Activated CD8-positive, alpha-beta memory T cell treated with anti-CD3 and anti-CD28 coated beads, Interleukin-2, amount 10 ng/mL, durations not matched to agents 7 days and 5 days (primary cell): ENCODE measurements around the gene ST8SIA1. TPM values are rescaled to one million over a fixed set of nuclear protein-coding genes. Genes with fewer than 3 reads are reported as not detected.

ENCODE experiments used
- ATAC-seq: fragments of 150-1000 bp; cut with Tn5 transposase; one replicate; pipeline ENCODE4 v1.10.0; 2021; ENCODE audit warnings: moderate library complexity
- CTCF ChIA-PET: fragments of 350-600 bp; sonication (Branson Sonifier 250); formaldehyde crosslinking; loops from one replicate; lab custom pipeline; 2021; ENCODE audit warnings: antibody characterized with exemption; lab: Charles Lee
- DNase-seq: peaks from one replicate; pipeline ENCODE4 v3.0.0-alpha.2; 2020
- H3K27ac Mint-ChIP-seq: one replicate; pipeline ENCODE4 v1.8.0; 2021; ENCODE audit warnings: mild to moderate bottlenecking, mixed read lengths
- H3K27me3 Mint-ChIP-seq: one replicate; pipeline ENCODE4 v1.8.0; 2021; ENCODE audit warnings: mixed read lengths
- H3K36me3 Mint-ChIP-seq: one replicate; pipeline ENCODE4 v1.8.0; 2021; ENCODE audit warnings: mild to moderate bottlenecking, mixed read lengths
- H3K4me1 Mint-ChIP-seq: one replicate; pipeline ENCODE4 v1.8.0; 2021; ENCODE audit warnings: mixed read lengths
- H3K4me3 Mint-ChIP-seq: one replicate; pipeline ENCODE4 v1.8.0; 2021; ENCODE audit warnings: mild to moderate bottlenecking, moderate library complexity, mixed read lengths
- H3K9me3 Mint-ChIP-seq: one replicate; pipeline ENCODE4 v1.8.0; 2022; ENCODE audit warnings: low read depth, mixed read lengths
- total RNA-seq, 2 experiments: library from RNA; stranded (reverse); gene quantifications; one replicate each; pipeline ENCODE4 v1.2.3, GENCODE V29; 2021

ST8SIA1 gene
- total RNA-seq, 2 experiments from 2014 or later = 2.7 to 4.6 TPM

DNA sequence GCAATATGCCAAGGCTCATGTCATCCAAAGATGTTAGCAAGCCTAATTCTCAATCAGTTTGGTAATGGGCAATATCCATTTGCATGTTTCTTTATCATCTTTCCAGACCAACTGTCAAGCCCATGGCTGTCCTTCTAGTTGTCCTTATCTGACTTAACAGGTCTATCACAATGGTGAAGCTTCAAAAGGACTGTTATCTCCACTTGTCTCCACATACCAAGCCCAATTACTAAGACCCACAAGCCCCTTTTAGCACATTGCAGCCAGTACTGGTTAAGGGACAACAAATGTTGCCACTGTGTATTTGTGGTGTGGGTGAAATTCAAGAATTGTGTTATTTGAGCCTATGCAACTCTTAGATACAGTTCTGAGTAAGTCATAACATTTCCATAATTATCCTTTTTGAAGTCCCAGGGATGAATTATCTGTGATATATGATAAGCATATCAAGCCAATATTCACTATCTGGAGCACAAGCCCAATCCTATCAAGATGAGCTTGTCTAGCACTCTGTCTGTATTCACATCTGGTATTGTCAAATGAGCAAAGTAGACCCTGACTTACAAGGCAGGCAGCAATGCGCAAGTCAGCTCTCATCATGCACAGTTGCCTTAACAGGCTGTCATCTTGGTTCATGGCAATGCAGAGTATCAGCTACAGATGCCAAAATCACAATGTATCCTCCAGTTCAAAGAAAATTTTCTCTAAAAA is 19.3 kb upstream of the ST8SIA1 start:
- H3K9me3 Mint-ChIP-seq = no peaks in the 10 kb centered on the region
- no peaks in the 10 kb centered on the region for H3K4me1 Mint-ChIP-seq
- no peaks in the 10 kb centered on the region for H3K27me3 Mint-ChIP-seq
- peaks cover 1% of the 10 kb centered on the region for H3K36me3 Mint-ChIP-seq
- no peak overlapping the region for H3K27ac Mint-ChIP-seq
- DNase-seq (no peak), ATAC-seq (no peak)
- CTCF ChIA-PET = no interaction called here
- H3K4me3 Mint-ChIP-seq = no peak overlapping the region

- no peak overlapping the region for H3K27ac Mint-ChIP-seq
- no peak overlapping the region for H3K4me3 Mint-ChIP-seq
- peaks cover 1% of the 10 kb centered on the region for H3K36me3 Mint-ChIP-seq
- DNase-seq = no peak
- H3K27me3 Mint-ChIP-seq = no peaks in the 10 kb centered on the region
- H3K9me3 Mint-ChIP-seq = no peaks in the 10 kb centered on the region
- no peaks in the 10 kb centered on the region for H3K4me1 Mint-ChIP-seq
- CTCF ChIA-PET = no interaction called here
- no peak for ATAC-seq
These were observed 16.4 kb upstream of the ST8SIA1 start for GRCh38 chr12:22350886-22351285.

DNA sequence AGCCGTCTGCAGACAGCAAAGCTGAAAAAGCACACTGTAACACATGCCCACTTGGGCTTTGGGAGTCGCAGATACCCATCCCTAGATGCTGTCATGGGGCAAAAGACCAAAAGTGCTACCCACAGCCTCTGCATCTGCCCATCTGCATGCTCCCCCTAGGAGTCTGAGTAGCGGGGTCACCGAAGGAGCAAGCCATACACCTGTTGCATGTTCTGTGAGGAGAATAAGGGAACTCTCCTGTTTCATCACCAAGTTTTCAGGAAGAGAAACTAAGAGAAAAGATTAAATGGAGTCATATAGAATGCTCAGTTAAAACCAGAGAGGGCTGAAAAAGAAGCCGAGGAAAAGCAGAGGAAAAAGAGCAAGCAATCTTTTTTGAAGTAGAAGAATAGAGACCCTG is 13.7 kb upstream of the ST8SIA1 start:
- H3K27me3 Mint-ChIP-seq = no peaks in the 10 kb centered on the region
- no peak overlapping the region for H3K4me3 Mint-ChIP-seq

DNA sequence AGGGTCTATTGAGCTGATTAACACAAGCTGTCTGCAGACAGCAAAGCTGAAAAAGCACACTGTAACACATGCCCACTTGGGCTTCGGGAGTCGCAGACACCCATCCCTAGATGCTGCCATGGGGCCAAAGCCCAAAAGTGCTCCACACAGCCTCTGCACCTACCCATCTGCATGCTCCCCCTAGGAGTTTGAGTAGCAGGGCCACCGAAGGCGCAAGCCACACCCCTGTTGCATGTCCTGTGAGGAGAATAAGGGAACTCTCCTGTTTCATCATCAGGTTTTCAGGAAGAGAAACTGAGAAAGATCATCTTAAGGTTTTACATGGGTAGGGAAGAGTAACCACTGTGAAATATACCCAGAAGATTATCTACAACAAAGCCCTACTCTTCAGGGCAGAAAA is 5.6 kb upstream of the ST8SIA1 start:
- Mint-ChIP-seq H3K9me3 (peaks cover 3% of the 10 kb centered on the region), H3K4me1 (peaks cover 11% of the 10 kb centered on the region)
- CTCF ChIA-PET = no interaction called here

More for the DNA sequence above, 13.7 kb upstream of the ST8SIA1 start:
- Mint-ChIP-seq H3K36me3 (peaks cover 1% of the 10 kb centered on the region), H3K9me3 (no peaks in the 10 kb centered on the region), H3K4me1 (no peaks in the 10 kb centered on the region), H3K27ac (no peak overlapping the region)
- ATAC-seq = no peak
- CTCF ChIA-PET = no interaction called here
- DNase-seq = no peak

GRCh38 chr12:22339691-22340090 is 5.2 kb upstream of the ST8SIA1 start:
- CTCF ChIA-PET = interaction anchor here (1.4 kb wide), 1 partner anchor 104 kb away, joined by 4 read pairs; no protein-coding TSS in a partner anchor
- Mint-ChIP-seq H3K9me3 (peaks cover 3% of the 10 kb centered on the region), H3K4me1 (peaks cover 11% of the 10 kb centered on the region), H3K27me3 (no peaks in the 10 kb centered on the region), H3K4me3 (no peak overlapping the region), H3K27ac (no peak overlapping the region), H3K36me3 (no peaks in the 10 kb centered on the region)
- no peak for ATAC-seq
- no peak for DNase-seq

More for the DNA sequence above, 5.6 kb upstream of the ST8SIA1 start:
- DNase-seq (no peak), ATAC-seq (no peak)
- Mint-ChIP-seq H3K27ac (no peak overlapping the region), H3K36me3 (no peaks in the 10 kb centered on the region), H3K27me3 (no peaks in the 10 kb centered on the region), H3K4me3 (no peak overlapping the region)

GRCh38 chr12:22335794-22336166 is 1.3 kb upstream of the ST8SIA1 start:
- peak overlapping the region; percentile 82 for H3K27ac Mint-ChIP-seq

GRCh38 chr12:22333713-22334409 is 646 bp downstream of the ST8SIA1 start:
- Mint-ChIP-seq H3K9me3 (no peaks in the 10 kb centered on the region), H3K4me1 (peaks cover 26% of the 10 kb centered on the region), H3K4me3 (peak overlapping the region; percentile 88), H3K36me3 (no peaks in the 10 kb centered on the region), H3K27ac (no peak overlapping the region), H3K27me3 (peaks cover 13% of the 10 kb centered on the region)
- ATAC-seq (no peak), DNase-seq (no peak)
- CTCF ChIA-PET = interaction anchor here (1.2 to 2.0 kb wide), 2 partner anchors 66 to 76 kb away, joined by 3 to 16 read pairs; no protein-coding TSS in a partner anchor

More at GRCh38 chr12:22335794-22336166, 1.3 kb upstream of the ST8SIA1 start:
- ATAC-seq = no peak
- Mint-ChIP-seq H3K36me3 (no peaks in the 10 kb centered on the region), H3K9me3 (no peaks in the 10 kb centered on the region), H3K4me3 (peak overlapping the region; percentile 88), H3K27me3 (peaks cover 13% of the 10 kb centered on the region), H3K4me1 (peaks cover 26% of the 10 kb centered on the region)
- CTCF ChIA-PET = interaction anchor here (0.7 to 2.0 kb wide), 31 partner anchors 20 to 638 kb away, joined by 3 to 16 read pairs (median 4); no protein-coding TSS in a partner anchor
- DNase-seq = no peak

DNA sequence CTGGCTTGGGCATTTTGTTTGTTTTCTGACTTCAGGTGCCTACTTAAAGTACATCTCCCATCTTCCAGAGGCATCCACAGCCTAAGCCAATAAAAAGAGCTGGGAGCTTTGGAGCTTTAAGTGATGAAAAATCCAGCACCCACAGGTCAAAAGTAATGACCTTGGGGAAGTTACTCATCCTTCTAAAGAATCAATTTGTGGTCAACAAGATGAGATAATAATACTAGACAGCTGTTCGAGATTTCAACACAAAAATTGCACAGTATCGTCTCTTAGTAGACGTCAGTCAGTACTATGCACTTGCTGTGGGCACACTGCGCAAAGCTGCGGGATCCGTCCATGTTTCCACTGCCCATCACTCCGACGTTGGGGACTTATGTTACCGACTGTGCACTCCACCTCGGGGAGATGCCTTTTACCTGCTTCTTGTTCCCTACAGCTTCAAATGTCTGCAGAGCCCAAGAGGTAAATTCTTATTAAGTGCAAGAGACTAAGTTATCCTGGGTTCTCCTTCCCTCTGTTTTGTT is 1.3 kb downstream of the ST8SIA1 start:
- CTCF ChIA-PET = interaction anchor here (1.2 kb wide), 1 partner anchor 66 kb away, joined by 3 read pairs; no protein-coding TSS in a partner anchor
- H3K4me3 Mint-ChIP-seq = peak overlapping the region; percentile 88
- H3K27ac Mint-ChIP-seq = peak overlapping the region; percentile 3
- H3K36me3 Mint-ChIP-seq = no peaks in the 10 kb centered on the region
- peaks cover 13% of the 10 kb centered on the region for H3K27me3 Mint-ChIP-seq
- DNase-seq = no peak
- no peak for ATAC-seq
- H3K9me3 Mint-ChIP-seq = no peaks in the 10 kb centered on the region
- peaks cover 28% of the 10 kb centered on the region for H3K4me1 Mint-ChIP-seq

DNA sequence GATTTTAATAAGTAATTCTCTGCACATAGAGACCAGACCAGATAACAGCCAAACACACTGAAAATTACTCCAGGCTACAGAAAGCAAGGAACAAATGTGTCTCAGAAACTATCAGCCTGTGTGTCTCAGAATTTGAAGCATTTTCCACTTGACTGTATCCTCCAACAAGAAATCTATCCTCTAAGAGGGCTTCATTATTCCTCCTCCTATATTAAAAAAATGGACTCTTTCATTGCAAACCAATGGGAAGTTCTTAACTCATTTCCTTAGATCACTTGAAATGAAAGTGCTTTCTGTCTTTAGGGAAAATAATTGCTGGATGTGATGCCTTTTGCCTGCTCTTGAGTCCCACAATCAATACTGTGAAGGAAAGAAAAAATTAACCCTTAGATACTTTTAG is 2.3 kb downstream of the ST8SIA1 start:
- DNase-seq (no peak), ATAC-seq (no peak)
- H3K4me3 Mint-ChIP-seq = peak overlapping the region; percentile 4
- H3K36me3 Mint-ChIP-seq = no peaks in the 10 kb centered on the region
- no peaks in the 10 kb centered on the region for H3K9me3 Mint-ChIP-seq
- peaks cover 13% of the 10 kb centered on the region for H3K27me3 Mint-ChIP-seq
- peaks cover 28% of the 10 kb centered on the region for H3K4me1 Mint-ChIP-seq
- CTCF ChIA-PET = no interaction called here
- no peak overlapping the region for H3K27ac Mint-ChIP-seq

- H3K36me3 Mint-ChIP-seq = no peaks in the 10 kb centered on the region
- H3K4me3 Mint-ChIP-seq = no peak overlapping the region
- CTCF ChIA-PET = interaction anchor here (0.9 kb wide), 1 partner anchor 117 kb away, joined by 4 read pairs; no protein-coding TSS in a partner anchor
- ATAC-seq = no peak
- H3K27ac Mint-ChIP-seq = no peak overlapping the region
- no peaks in the 10 kb centered on the region for H3K9me3 Mint-ChIP-seq
- H3K27me3 Mint-ChIP-seq = peaks cover 13% of the 10 kb centered on the region
- DNase-seq = no peak
- peaks cover 16% of the 10 kb centered on the region for H3K4me1 Mint-ChIP-seq
These were observed 4.9 kb downstream of the ST8SIA1 start for GRCh38 chr12:22329621-22330020.

DNA sequence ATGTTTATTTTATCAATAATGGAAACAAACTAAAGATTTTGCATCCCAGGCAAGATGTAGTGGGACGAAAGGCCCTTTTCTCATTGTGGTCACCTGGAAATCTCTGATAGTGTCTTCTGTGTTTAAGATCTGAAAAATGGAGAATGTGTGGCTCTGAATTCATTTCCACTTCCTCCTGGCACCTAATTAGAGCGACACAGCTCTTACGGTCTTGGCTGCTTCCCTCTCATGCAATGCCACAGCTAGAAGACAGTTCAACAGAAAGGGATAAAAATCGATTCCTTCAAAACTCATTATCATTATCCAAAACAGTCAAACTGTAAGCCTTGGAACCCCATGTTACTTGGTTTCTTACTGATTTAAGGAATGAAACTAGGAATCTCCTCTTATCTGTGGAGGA is 9.3 kb downstream of the ST8SIA1 start:
- Mint-ChIP-seq H3K36me3 (no peaks in the 10 kb centered on the region), H3K4me3 (no peak overlapping the region), H3K9me3 (peaks cover 2% of the 10 kb centered on the region), H3K27me3 (no peaks in the 10 kb centered on the region), H3K4me1 (peaks cover 16% of the 10 kb centered on the region), H3K27ac (no peak overlapping the region)
- no peak for DNase-seq
- CTCF ChIA-PET = no interaction called here
- no peak for ATAC-seq

GRCh38 chr12:22322091-22322490 is 12.4 kb downstream of the ST8SIA1 start:
- peaks cover 2% of the 10 kb centered on the region for H3K9me3 Mint-ChIP-seq
- ATAC-seq (no peak), DNase-seq (no peak)
- no peak overlapping the region for H3K4me3 Mint-ChIP-seq
- no peaks in the 10 kb centered on the region for H3K27me3 Mint-ChIP-seq
- H3K4me1 Mint-ChIP-seq = peaks cover 16% of the 10 kb centered on the region
- no peaks in the 10 kb centered on the region for H3K36me3 Mint-ChIP-seq
- CTCF ChIA-PET = no interaction called here
- no peak overlapping the region for H3K27ac Mint-ChIP-seq

GRCh38 chr12:22321638-22322037 is 12.9 kb downstream of the ST8SIA1 start:
- CTCF ChIA-PET = no interaction called here
- Mint-ChIP-seq H3K4me1 (peaks cover 16% of the 10 kb centered on the region), H3K27me3 (no peaks in the 10 kb centered on the region), H3K36me3 (no peaks in the 10 kb centered on the region), H3K4me3 (no peak overlapping the region), H3K9me3 (peaks cover 2% of the 10 kb centered on the region), H3K27ac (no peak overlapping the region)
- ATAC-seq (peak; percentile 69), DNase-seq (peak; percentile 46)
